Tibial nerve (tissue), 4 donors: ENCODE results near the gene MSI2. TPM values are rescaled to one million over a fixed set of nuclear protein-coding genes. Genes with fewer than 3 reads are reported as not detected.

Experiments
- DNase-seq, 2 donors: peaks; one replicate each; pipeline ENCODE4 v3.0.0-alpha.2; 2019; ENCODE audit warnings: low spot score in 2 of 2
- H3K27ac ChIP-seq, 4 donors: fragments of 200-600 bp; sonication (generic) in 3 of 4; one replicate each; pipeline ENCODE4 v1.5.1; 2017 to 2019; ENCODE audit warnings: mild to moderate bottlenecking in 1 of 4
- H3K27me3 ChIP-seq, 2 donors: fragments of 200-600 bp; sonication (generic) in 1 of 2; one replicate each; pipeline versions ENCODE4 v1.5.1 to v1.6.0; 2017 to 2019
- H3K36me3 ChIP-seq, 3 donors: fragments of 200-600 bp; sonication (generic); one replicate each; pipeline ENCODE4 v1.5.1; 2018 to 2019
- H3K4me1 ChIP-seq, 4 donors: fragments of 200-600 bp; sonication (generic) in 3 of 4; one replicate each; pipeline ENCODE4 v1.5.1; 2017 to 2019
- H3K4me3 ChIP-seq, 4 donors: fragments of 200-600 bp; sonication (generic) in 3 of 4; one replicate each; pipeline ENCODE4 v1.5.1; 2017 to 2019; ENCODE audit warnings: mild to moderate bottlenecking in 1 of 4, moderate library complexity in 1 of 4
- H3K9me3 ChIP-seq, 4 donors: fragments of 200-600 bp; sonication (generic) in 3 of 4; one replicate each; pipeline ENCODE4 v1.5.1; 2017 to 2019
- CTCF ChIP-seq, 5 experiments: fragments of 200-600 bp in 3 of 5; fragments of 450-650 bp in 2 of 5; sonication (generic) in 3 of 5; IDR thresholded peaks; one replicate each; pipeline ENCODE4 v1.5.1; 2016 to 2019; ENCODE audit warnings: antibody characterized with exemption in 5 of 5, mild to moderate bottlenecking in 3 of 5, moderate library complexity in 2 of 5
- EP300 ChIP-seq, 2 donors: sonication (generic); formaldehyde crosslinking; IDR thresholded peaks; one replicate each; pipeline ENCODE4 v1.6.1; 2017; ENCODE audit warnings: antibody characterized with exemption in 2 of 2, mild to moderate bottlenecking in 1 of 2
- POLR2A ChIP-seq, 2 donors: fragments of 450-650 bp; IDR thresholded peaks; one replicate each; pipeline ENCODE4 v1.6.1; 2017; ENCODE audit warnings: antibody characterized with exemption in 2 of 2, mild to moderate bottlenecking in 2 of 2, moderate library complexity in 2 of 2
- WGBS, 2 donors: methylation state at CpG; one replicate each; pipeline ENCODE4 v1.1.5; 2018; 5-methylcytosine and 5-hydroxymethylcytosine counted together
- total RNA-seq, 4 donors: library from RNA; depleted of rRNA; stranded (reverse); fragments of >200 nt; gene quantifications; one replicate each; pipeline ENCODE4 v1.1.0, GENCODE V29; 2016

The MSI2 gene
- total RNA-seq, 4 donors from 2014 or later: 11.5 to 18.3 (median 14.2) TPM

DNA sequence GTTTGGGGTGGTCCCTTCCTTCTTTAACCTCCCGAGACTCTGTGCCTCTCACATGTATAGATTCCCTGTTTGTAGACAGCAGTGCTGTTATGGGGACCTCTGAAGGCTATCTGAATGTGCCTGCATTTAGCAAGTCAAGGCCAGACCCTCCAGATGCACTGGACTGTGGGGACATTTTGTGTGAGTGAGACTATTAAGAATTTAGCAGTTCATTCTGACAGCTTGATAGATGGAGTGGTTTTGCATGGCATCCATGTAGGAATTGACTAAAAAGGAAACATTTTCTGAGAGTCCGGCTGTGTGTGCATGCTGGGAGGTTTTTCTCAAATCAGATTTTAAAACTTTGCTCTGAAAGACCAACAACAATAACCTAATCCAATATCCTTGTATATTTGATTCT, 226.3 kb downstream of the MSI2 start:
- no peaks in the 10 kb centered on the region for H3K36me3 ChIP-seq
- no peaks in the 10 kb centered on the region for H3K27me3 ChIP-seq
- WGBS, 2 donors: 77 to 84% methylated on average over 2 of the region's 2 CpGs
- no peak overlapping the region for H3K27ac ChIP-seq
- no peak overlapping the region for H3K4me3 ChIP-seq
- DNase-seq: no peak
- H3K9me3 ChIP-seq: no peaks in the 10 kb centered on the region
- H3K4me1 ChIP-seq: peaks cover 0 to 14% (median 5%) of the 10 kb centered on the region in 4 donors
- TF ChIP-seq POLR2A (IDR thresholded peaks at IDR 0.05) (no peak), EP300 (IDR thresholded peaks at IDR 0.05) (no peak), CTCF (IDR thresholded peaks at IDR 0.05) (no peak)

DNA sequence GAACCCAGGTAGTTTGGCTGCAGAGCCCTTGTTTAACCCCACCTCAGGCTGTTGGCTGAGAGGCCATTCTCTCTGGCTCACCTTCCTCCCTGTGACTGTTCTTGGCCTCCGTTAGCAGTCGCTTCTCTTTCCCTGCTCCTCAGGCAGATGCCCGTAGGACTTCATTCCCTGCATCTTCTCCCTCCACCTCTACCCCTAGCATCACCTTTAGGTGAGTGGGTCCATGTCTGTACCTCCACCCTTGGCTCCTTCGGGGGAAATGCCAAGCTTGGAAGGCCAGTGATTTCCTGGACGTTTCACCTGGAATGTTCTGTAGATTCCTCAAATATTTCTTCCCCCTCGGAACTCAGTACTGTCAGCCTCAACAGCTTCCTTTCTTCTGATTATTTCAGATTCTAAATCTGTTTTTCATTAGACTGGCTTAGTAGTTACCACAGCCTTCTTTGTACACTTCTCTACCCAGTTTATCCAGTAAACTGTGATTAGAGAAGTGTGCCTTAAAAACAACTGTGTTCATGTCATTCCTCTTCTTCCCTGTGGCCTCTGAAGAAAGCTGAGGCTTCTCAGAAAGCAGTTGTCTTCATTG, 227.9 kb downstream of the MSI2 start:
- Histone ChIP-seq H3K9me3 (no peaks in the 10 kb centered on the region), H3K4me1 (peaks cover 0 to 8% (median 5%) of the 10 kb centered on the region in 4 donors), H3K4me3 (no peak overlapping the region), H3K36me3 (no peaks in the 10 kb centered on the region), H3K27ac (no peak overlapping the region), H3K27me3 (no peaks in the 10 kb centered on the region)
- TF ChIP-seq EP300 (IDR thresholded peaks at IDR 0.05) (no peak), CTCF (IDR thresholded peaks at IDR 0.05) (no peak), POLR2A (IDR thresholded peaks at IDR 0.05) (no peak)
- WGBS, 2 donors: 89 to 91% methylated on average over 6 of the region's 6 CpGs
- no peak for DNase-seq

DNA sequence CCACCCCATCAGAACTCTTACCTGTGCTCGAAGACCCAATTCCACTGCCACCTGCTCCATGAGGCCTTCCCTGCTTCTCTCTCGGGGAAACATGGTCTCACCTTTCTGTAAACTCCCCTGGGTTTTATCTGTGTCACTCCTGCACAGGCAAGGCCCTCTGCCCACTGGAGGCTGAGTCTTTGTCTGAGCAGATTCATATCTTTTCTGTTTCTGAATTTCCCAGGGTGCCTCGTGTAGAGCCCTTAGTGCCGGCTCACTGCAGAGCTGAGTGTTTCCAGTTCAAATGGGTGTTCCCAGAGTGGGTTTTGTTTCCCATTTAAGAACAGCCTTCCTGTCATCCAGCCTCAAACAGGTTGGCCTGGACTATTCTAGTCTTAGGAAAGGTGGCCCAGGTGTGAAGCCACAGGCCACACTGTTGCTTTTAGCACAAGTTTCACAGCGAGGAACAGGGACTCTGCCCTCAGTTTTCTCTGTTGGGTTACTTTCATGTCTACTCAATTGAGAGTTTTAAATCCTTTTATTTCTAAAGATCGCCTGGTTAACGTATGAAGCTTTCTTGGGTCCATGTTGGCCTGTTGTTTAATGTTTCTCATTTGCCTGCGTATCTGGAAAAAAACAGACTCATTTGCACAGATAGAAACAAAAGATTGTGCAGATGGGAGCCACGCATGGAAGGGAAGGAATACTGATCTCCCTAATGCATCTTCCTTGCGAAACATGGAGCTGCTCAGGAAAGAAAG, 228.7 kb downstream of the MSI2 start:
- TF ChIP-seq CTCF (IDR thresholded peaks at IDR 0.05) (no peak), POLR2A (IDR thresholded peaks at IDR 0.05) (no peak), EP300 (IDR thresholded peaks at IDR 0.05) (no peak)
- 96% methylated on average over 10 of the region's 10 CpGs for WGBS, 2 donors
- Histone ChIP-seq H3K4me1 (peaks cover 0 to 8% (median 5%) of the 10 kb centered on the region in 4 donors), H3K36me3 (no peaks in the 10 kb centered on the region), H3K4me3 (no peak overlapping the region), H3K27ac (no peak overlapping the region), H3K9me3 (no peaks in the 10 kb centered on the region), H3K27me3 (no peaks in the 10 kb centered on the region)
- DNase-seq: no peak

GRCh38 chr17:57485566-57485865, 229.2 kb downstream of the MSI2 start:
- H3K27ac ChIP-seq: no peak overlapping the region
- TF ChIP-seq EP300 (IDR thresholded peaks at IDR 0.05) (no peak), POLR2A (IDR thresholded peaks at IDR 0.05) (no peak)
- 86 to 92% methylated on average over 3 to 4 of the region's 4 CpGs for WGBS, 2 donors
- H3K4me3 ChIP-seq: no peak overlapping the region
- H3K36me3 ChIP-seq: no peaks in the 10 kb centered on the region
- peaks cover 0 to 8% (median 5%) of the 10 kb centered on the region in 4 donors for H3K4me1 ChIP-seq
- H3K9me3 ChIP-seq: no peaks in the 10 kb centered on the region
- H3K27me3 ChIP-seq: no peaks in the 10 kb centered on the region
- DNase-seq: no peak

DNA sequence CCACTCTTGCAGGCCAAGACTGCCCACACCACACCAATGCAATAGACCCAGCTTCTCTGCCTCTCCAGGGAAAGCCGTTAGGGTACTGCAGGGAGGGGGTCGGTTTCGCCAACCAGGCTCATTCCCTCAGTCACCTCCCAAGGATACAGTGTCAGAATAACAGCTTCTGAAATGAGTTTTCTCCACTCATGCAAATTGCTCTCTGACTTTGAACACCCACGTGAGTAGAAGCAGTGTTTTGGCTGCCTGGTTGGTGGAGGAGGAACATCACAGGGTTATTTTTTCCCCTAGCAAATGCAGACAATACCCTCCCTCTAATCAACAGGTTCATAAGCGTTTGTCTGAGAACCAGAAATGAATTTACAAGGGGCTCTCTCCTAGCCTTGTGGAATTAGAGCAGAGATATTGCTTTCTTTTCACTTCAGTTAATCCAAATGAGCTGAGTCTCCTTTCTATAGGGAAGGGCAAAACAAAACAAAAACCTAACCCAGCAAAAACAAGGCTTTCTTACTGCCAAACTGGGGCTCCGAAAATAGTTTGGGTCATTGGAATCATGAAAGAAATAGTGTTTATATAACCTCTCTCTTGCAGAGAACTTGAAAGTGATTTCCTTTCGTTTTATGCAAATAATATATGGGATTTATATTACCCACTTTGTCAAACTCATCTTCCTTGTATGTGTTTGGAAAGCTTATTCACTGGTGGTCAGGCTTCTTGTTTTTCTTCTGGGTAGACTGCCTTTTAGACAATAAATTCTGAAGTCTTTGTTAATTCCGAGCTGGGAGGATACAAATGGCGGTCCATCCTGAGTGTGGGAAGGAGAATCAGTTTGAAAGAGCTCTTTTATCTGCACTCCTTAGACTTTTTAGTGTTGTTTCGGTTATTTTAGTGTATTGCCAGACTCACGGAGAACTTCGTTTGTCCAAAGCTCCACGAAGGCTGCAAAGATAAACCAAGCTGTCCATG, 229.9 kb downstream of the MSI2 start:
- Histone ChIP-seq H3K4me3 (no peak overlapping the region), H3K9me3 (no peaks in the 10 kb centered on the region), H3K27ac (no peak overlapping the region), H3K4me1 (peaks cover 0 to 8% (median 5%) of the 10 kb centered on the region in 4 donors), H3K27me3 (no peaks in the 10 kb centered on the region), H3K36me3 (no peaks in the 10 kb centered on the region)
- TF ChIP-seq CTCF (IDR thresholded peaks at IDR 0.05) (no peak), POLR2A (IDR thresholded peaks at IDR 0.05) (no peak), EP300 (IDR thresholded peaks at IDR 0.05) (no peak)
- no peak for DNase-seq
- 50 to 53% methylated on average over 12 to 13 of the region's 13 CpGs for WGBS, 2 donors
